Measurements from ENCODE around the gene ACOT11. TPM values are rescaled to one million over a fixed set of nuclear protein-coding genes. Genes with fewer than 3 reads are reported as not detected.

The ACOT11 gene
- total RNA-seq, 1 experiment from 2014 or later = 4.2 TPM

DNA sequence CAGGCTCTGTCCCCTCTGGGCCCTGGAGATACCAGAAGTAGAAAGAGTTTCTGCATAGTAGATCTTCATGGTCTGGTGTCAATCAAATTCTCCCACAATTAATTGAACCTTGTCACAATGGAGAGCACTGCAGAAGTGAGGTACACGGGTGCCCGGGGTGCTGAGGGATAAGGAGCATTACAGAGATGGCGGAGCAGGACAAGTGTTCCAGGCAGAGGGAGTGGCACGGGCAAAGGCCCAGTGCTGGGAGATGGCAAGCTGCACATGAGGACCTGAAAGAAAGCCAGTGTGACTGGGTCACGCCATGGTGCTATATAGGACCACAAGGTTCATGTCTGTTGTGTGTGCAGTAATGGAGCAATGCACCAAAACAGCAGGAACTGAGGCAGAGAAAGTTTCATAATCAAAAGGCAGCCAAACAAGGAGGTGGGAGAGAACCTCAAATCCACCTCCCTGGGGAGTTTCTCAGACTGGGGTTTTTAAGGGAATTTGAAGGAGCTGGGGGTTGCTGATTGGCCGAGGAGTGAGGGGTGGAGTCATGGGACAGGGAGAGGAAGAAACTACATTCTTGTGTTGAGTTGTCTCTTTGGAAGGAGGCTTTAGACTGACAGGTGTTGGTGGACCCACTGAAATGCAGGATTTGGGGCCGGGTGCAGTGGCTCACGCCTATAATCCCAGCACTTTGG, 27.7 kb downstream of the ACOT11 start:
- Mint-ChIP-seq H3K27me3 (ENCODE audit: low read depth) (no peaks in the 10 kb centered on the region), H3K4me1 (peaks cover 54% of the 10 kb centered on the region), H3K36me3 (no peaks in the 10 kb centered on the region), H3K4me3 (no peak overlapping the region), H3K9me3 (no peaks in the 10 kb centered on the region), H3K27ac (no peak overlapping the region; the same call in 1 of the 2 replicates)
- CTCF ChIA-PET = interaction anchor here (1.0 to 1.7 kb wide), 3 partner anchors 10 to 27 kb away, joined by 4 to 7 read pairs (median 4); no protein-coding TSS in a partner anchor
- TF ChIP-seq ZNF121 (CRISPR knock-in tag; IDR thresholded peaks at IDR 0.05) (peak; percentile 40; the same call in 1 of the 2 replicates), TCF7 (CRISPR knock-in tag; IDR thresholded peaks at IDR 0.05; ENCODE audit: low read depth) (no peak)
- POLR2A ChIA-PET = no interaction called here
- ATAC-seq (no peak), DNase-seq (ENCODE audit: low spot score) (no peak)

DNA sequence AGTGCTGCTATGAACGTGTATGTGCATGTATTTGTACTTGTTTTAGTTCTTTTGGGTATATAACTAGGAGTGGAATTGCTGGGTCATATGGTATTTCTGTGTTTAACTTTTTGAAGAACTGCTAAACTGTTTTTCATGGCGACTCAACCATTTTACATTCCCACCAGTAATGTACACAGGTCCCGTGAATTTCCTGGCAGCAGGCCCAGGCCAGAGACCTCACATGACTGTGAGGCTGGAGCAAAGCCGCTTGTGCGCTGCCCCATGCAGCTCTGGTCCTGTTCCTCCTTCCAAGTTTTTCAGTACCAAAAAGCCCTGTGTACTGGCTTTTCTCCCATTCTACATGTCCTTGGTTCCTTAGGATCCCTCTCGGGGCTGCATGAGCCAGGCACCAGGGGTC, 29.6 kb downstream of the ACOT11 start:
- no peak overlapping the region for H3K4me3 Mint-ChIP-seq
- CTCF ChIA-PET = interaction anchor here (1.5 kb wide), 2 partner anchors 19 to 36 kb away, joined by 3 to 4 read pairs; no protein-coding TSS in a partner anchor
- POLR2A ChIA-PET = no interaction called here
- no peaks in the 10 kb centered on the region for H3K27me3 Mint-ChIP-seq (ENCODE audit: low read depth)
- H3K9me3 Mint-ChIP-seq = no peaks in the 10 kb centered on the region
- TF ChIP-seq, protein P1, sequence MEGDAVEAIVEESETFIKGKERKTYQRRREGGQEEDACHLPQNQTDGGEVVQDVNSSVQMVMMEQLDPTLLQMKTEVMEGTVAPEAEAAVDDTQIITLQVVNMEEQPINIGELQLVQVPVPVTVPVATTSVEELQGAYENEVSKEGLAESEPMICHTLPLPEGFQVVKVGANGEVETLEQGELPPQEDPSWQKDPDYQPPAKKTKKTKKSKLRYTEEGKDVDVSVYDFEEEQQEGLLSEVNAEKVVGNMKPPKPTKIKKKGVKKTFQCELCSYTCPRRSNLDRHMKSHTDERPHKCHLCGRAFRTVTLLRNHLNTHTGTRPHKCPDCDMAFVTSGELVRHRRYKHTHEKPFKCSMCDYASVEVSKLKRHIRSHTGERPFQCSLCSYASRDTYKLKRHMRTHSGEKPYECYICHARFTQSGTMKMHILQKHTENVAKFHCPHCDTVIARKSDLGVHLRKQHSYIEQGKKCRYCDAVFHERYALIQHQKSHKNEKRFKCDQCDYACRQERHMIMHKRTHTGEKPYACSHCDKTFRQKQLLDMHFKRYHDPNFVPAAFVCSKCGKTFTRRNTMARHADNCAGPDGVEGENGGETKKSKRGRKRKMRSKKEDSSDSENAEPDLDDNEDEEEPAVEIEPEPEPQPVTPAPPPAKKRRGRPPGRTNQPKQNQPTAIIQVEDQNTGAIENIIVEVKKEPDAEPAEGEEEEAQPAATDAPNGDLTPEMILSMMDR (IDR thresholded peaks at IDR 0.05) = no peak
- TF ChIP-seq RORB (CRISPR knock-in tag; IDR thresholded peaks at IDR 0.05) (no peak), ZNF219 (CRISPR knock-in tag; IDR thresholded peaks at IDR 0.05; ENCODE audit: borderline replicate concordance) (no peak), JAZF1 (CRISPR knock-in tag; IDR thresholded peaks at IDR 0.05) (no peak), SOX15 (CRISPR knock-in tag; IDR thresholded peaks at IDR 0.05) (no peak), ZNF396 (CRISPR knock-in tag; IDR thresholded peaks at IDR 0.05; ENCODE audit: borderline replicate concordance) (no peak), FOXK1 (CRISPR knock-in tag; IDR thresholded peaks at IDR 0.05) (no peak), MYBL2 (CRISPR knock-in tag; IDR thresholded peaks at IDR 0.05) (no peak), NFATC4 (CRISPR knock-in tag; IDR thresholded peaks at IDR 0.05) (no peak), JUN (CRISPR knock-in tag; IDR thresholded peaks at IDR 0.05) (no peak), TP53 (CRISPR knock-in tag; IDR thresholded peaks at IDR 0.05) (no peak), ESRRA (CRISPR knock-in tag; IDR thresholded peaks at IDR 0.05; ENCODE audit: borderline replicate concordance) (no peak)
- TF ChIP-seq, protein P2, sequence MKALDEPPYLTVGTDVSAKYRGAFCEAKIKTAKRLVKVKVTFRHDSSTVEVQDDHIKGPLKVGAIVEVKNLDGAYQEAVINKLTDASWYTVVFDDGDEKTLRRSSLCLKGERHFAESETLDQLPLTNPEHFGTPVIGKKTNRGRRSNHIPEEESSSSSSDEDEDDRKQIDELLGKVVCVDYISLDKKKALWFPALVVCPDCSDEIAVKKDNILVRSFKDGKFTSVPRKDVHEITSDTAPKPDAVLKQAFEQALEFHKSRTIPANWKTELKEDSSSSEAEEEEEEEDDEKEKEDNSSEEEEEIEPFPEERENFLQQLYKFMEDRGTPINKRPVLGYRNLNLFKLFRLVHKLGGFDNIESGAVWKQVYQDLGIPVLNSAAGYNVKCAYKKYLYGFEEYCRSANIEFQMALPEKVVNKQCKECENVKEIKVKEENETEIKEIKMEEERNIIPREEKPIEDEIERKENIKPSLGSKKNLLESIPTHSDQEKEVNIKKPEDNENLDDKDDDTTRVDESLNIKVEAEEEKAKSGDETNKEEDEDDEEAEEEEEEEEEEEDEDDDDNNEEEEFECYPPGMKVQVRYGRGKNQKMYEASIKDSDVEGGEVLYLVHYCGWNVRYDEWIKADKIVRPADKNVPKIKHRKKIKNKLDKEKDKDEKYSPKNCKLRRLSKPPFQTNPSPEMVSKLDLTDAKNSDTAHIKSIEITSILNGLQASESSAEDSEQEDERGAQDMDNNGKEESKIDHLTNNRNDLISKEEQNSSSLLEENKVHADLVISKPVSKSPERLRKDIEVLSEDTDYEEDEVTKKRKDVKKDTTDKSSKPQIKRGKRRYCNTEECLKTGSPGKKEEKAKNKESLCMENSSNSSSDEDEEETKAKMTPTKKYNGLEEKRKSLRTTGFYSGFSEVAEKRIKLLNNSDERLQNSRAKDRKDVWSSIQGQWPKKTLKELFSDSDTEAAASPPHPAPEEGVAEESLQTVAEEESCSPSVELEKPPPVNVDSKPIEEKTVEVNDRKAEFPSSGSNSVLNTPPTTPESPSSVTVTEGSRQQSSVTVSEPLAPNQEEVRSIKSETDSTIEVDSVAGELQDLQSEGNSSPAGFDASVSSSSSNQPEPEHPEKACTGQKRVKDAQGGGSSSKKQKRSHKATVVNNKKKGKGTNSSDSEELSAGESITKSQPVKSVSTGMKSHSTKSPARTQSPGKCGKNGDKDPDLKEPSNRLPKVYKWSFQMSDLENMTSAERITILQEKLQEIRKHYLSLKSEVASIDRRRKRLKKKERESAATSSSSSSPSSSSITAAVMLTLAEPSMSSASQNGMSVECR (CRISPR knock-in tag; IDR thresholded peaks at IDR 0.05; ENCODE audit: borderline replicate concordance) = no peak
- TF ChIP-seq, protein P3, sequence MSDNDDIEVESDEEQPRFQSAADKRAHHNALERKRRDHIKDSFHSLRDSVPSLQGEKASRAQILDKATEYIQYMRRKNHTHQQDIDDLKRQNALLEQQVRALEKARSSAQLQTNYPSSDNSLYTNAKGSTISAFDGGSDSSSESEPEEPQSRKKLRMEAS (CRISPR knock-in tag; IDR thresholded peaks at IDR 0.05) = no peak
- TF ChIP-seq, protein P4, sequence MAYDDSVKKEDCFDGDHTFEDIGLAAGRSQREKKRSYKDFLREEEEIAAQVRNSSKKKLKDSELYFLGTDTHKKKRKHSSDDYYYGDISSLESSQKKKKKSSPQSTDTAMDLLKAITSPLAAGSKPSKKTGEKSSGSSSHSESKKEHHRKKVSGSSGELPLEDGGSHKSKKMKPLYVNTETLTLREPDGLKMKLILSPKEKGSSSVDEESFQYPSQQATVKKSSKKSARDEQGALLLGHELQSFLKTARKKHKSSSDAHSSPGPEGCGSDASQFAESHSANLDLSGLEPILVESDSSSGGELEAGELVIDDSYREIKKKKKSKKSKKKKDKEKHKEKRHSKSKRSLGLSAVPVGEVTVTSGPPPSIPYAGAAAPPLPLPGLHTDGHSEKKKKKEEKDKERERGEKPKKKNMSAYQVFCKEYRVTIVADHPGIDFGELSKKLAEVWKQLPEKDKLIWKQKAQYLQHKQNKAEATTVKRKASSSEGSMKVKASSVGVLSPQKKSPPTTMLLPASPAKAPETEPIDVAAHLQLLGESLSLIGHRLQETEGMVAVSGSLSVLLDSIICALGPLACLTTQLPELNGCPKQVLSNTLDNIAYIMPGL (CRISPR knock-in tag; IDR thresholded peaks at IDR 0.05) = no peak
- TF ChIP-seq, protein P5, sequence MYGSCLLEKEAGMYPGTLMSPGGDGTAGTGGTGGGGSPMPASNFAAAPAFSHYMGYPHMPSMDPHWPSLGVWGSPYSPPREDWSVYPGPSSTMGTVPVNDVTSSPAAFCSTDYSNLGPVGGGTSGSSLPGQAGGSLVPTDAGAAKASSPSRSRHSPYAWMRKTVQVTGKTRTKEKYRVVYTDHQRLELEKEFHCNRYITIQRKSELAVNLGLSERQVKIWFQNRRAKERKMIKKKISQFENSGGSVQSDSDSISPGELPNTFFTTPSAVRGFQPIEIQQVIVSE (CRISPR knock-in tag; IDR thresholded peaks at IDR 0.05; ENCODE audit: borderline replicate concordance) = no peak
- TF ChIP-seq, protein P6, sequence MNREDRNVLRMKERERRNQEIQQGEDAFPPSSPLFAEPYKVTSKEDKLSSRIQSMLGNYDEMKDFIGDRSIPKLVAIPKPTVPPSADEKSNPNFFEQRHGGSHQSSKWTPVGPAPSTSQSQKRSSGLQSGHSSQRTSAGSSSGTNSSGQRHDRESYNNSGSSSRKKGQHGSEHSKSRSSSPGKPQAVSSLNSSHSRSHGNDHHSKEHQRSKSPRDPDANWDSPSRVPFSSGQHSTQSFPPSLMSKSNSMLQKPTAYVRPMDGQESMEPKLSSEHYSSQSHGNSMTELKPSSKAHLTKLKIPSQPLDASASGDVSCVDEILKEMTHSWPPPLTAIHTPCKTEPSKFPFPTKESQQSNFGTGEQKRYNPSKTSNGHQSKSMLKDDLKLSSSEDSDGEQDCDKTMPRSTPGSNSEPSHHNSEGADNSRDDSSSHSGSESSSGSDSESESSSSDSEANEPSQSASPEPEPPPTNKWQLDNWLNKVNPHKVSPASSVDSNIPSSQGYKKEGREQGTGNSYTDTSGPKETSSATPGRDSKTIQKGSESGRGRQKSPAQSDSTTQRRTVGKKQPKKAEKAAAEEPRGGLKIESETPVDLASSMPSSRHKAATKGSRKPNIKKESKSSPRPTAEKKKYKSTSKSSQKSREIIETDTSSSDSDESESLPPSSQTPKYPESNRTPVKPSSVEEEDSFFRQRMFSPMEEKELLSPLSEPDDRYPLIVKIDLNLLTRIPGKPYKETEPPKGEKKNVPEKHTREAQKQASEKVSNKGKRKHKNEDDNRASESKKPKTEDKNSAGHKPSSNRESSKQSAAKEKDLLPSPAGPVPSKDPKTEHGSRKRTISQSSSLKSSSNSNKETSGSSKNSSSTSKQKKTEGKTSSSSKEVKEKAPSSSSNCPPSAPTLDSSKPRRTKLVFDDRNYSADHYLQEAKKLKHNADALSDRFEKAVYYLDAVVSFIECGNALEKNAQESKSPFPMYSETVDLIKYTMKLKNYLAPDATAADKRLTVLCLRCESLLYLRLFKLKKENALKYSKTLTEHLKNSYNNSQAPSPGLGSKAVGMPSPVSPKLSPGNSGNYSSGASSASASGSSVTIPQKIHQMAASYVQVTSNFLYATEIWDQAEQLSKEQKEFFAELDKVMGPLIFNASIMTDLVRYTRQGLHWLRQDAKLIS (CRISPR knock-in tag; IDR thresholded peaks at IDR 0.05; ENCODE audit: borderline replicate concordance) = no peak
- peaks cover 44% of the 10 kb centered on the region for H3K4me1 Mint-ChIP-seq
- H3K36me3 Mint-ChIP-seq = no peaks in the 10 kb centered on the region
- H3K27ac Mint-ChIP-seq = no peak overlapping the region; the same call in 1 of the 2 replicates
- ATAC-seq = no peak
- DNase-seq (ENCODE audit: low spot score) = no peak
